MCF 10A (cell line): Measurements from ENCODE around the gene DOP1B. TPM values are rescaled to one million over a fixed set of nuclear protein-coding genes. Genes with fewer than 3 reads are reported as not detected.

ENCODE experiments used
- BruUV-seq: library from RNA; stranded (reverse); fragments of 400-500 nt; replicated peaks from 2 replicates; lab custom pipeline; 2021; lab: Mats Ljungman, UMichigan
- CTCF ChIA-PET: fragments of 300-600 bp; sonication (Branson Sonifier 250); formaldehyde crosslinking; extraction: SDS; loops from one replicate; lab custom pipeline; 2021; ENCODE audit warnings: antibody characterized with exemption, inconsistent platforms; lab: Yijun Ruan, JAX
- POLR2A ChIA-PET: fragments of 300-600, 350-650 bp; sonication (Branson Sonifier 250); formaldehyde crosslinking; extraction: SDS; loops from one replicate; lab custom pipeline; 2020; ENCODE audit warnings: antibody characterized with exemption, inconsistent platforms; lab: Yijun Ruan, JAX
- DNase-seq: peaks from one replicate; pipeline ENCODE4 v3.0.0-alpha.2; 2018; ENCODE audit not compliant: unreplicated experiment
- H3K27ac Mint-ChIP-seq: one replicate; pipeline ENCODE4 v1.8.0; 2022; ENCODE audit warnings: mild to moderate bottlenecking, low read depth, mixed read lengths; ENCODE audit not compliant: unreplicated experiment
- H3K27me3 Mint-ChIP-seq: one replicate; pipeline ENCODE4 v1.8.0; 2022; ENCODE audit warnings: mixed read lengths; ENCODE audit not compliant: insufficient read depth, unreplicated experiment
- H3K36me3 Mint-ChIP-seq: one replicate; pipeline ENCODE4 v1.8.0; 2022; ENCODE audit warnings: mild to moderate bottlenecking, moderate library complexity, mixed read lengths; ENCODE audit not compliant: insufficient read depth, unreplicated experiment
- H3K4me1 Mint-ChIP-seq: one replicate; pipeline ENCODE4 v1.8.0; 2022; ENCODE audit warnings: mixed read lengths; ENCODE audit not compliant: insufficient read depth, unreplicated experiment
- H3K4me3 Mint-ChIP-seq: one replicate; pipeline ENCODE4 v1.8.0; 2022; ENCODE audit warnings: mild to moderate bottlenecking, moderate library complexity, mixed read lengths; ENCODE audit not compliant: unreplicated experiment
- H3K9me3 Mint-ChIP-seq: one replicate; pipeline ENCODE4 v1.8.0; 2022; ENCODE audit warnings: mixed read lengths; ENCODE audit not compliant: unreplicated experiment
- intact Hi-C: fragments of 100-400 bp; cut with micrococcal nuclease; formaldehyde crosslinking; loops from 2 replicates; pipeline ENCODE4 v1.14.1; 2022
- total RNA-seq: library from RNA; stranded (reverse); gene quantifications from 2 replicates; pipeline ENCODE4 v1.2.3, GENCODE V29; 2022
- TF ChIP-seq, protein P1 (sequence below): fragments of 200-600 bp; IDR thresholded peaks from one replicate; pipeline ENCODE4 v1.8.0; 2022; ENCODE audit warnings: antibody characterized with exemption, mild to moderate bottlenecking; ENCODE audit not compliant: unreplicated experiment

The DOP1B gene
- total RNA-seq, 1 experiment from 2014 or later, result 7.6 TPM

DNA sequence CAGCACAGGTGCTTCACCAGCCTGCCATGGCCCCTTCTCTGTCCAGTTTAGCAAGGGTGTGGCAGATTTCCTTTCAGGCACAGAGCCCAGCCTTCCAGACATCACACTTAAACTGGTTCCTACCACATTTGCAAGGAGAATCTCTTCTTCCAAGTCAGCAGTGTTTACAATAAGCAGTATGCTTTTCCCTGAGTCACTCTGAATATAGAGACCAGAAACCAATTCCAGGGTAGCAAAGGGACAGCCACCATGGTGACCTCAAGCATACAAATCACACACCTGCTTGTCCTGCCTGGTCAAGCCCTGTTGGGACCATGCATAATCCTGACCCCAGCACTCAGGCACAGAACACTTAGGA is 30.4 kb upstream of the DOP1B start:
- Mint-ChIP-seq H3K27ac (no peak overlapping the region), H3K9me3 (no peaks in the 10 kb centered on the region), H3K4me3 (no peak overlapping the region), H3K27me3 (no peaks in the 10 kb centered on the region), H3K4me1 (peaks cover 14% of the 10 kb centered on the region), H3K36me3 (peaks cover 8% of the 10 kb centered on the region)
- POLR2A ChIA-PET, result interaction anchor here (2.2 kb wide), 1 partner anchor 10 kb away, joined by 10 read pairs; the partner anchor contains the start of gene CBR3
- TF ChIP-seq, protein P1, sequence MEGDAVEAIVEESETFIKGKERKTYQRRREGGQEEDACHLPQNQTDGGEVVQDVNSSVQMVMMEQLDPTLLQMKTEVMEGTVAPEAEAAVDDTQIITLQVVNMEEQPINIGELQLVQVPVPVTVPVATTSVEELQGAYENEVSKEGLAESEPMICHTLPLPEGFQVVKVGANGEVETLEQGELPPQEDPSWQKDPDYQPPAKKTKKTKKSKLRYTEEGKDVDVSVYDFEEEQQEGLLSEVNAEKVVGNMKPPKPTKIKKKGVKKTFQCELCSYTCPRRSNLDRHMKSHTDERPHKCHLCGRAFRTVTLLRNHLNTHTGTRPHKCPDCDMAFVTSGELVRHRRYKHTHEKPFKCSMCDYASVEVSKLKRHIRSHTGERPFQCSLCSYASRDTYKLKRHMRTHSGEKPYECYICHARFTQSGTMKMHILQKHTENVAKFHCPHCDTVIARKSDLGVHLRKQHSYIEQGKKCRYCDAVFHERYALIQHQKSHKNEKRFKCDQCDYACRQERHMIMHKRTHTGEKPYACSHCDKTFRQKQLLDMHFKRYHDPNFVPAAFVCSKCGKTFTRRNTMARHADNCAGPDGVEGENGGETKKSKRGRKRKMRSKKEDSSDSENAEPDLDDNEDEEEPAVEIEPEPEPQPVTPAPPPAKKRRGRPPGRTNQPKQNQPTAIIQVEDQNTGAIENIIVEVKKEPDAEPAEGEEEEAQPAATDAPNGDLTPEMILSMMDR, result no peak
- no TSS peak for BruUV-seq
- DNase-seq, result peak; percentile 41
- CTCF ChIA-PET, result interaction anchor here (0.5 to 2.7 kb wide), 8 partner anchors 8 to 490 kb away, joined by 3 to 10 read pairs (median 5); partner anchors contain the start of gene CBR1
- intact Hi-C loops, result no loop called here

GRCh38 chr21:36126621-36127110 is 30.0 kb upstream of the DOP1B start:
- Mint-ChIP-seq H3K9me3 (no peaks in the 10 kb centered on the region), H3K4me3 (no peak overlapping the region), H3K36me3 (peaks cover 8% of the 10 kb centered on the region), H3K27me3 (no peaks in the 10 kb centered on the region), H3K4me1 (peaks cover 14% of the 10 kb centered on the region), H3K27ac (no peak overlapping the region)
- BruUV-seq, result no TSS peak
- ChIA-PET CTCF (interaction anchor here (0.5 to 2.7 kb wide), 9 partner anchors 9 to 490 kb away, joined by 3 to 10 read pairs (median 6); partner anchors contain the start of gene CBR1), POLR2A (interaction anchor here (2.2 kb wide), 1 partner anchor 9 kb away, joined by 10 read pairs; the partner anchor contains the start of gene CBR3)
- intact Hi-C loops, result no loop called here
- TF ChIP-seq, protein P1, result no peak
- no peak for DNase-seq

DNA sequence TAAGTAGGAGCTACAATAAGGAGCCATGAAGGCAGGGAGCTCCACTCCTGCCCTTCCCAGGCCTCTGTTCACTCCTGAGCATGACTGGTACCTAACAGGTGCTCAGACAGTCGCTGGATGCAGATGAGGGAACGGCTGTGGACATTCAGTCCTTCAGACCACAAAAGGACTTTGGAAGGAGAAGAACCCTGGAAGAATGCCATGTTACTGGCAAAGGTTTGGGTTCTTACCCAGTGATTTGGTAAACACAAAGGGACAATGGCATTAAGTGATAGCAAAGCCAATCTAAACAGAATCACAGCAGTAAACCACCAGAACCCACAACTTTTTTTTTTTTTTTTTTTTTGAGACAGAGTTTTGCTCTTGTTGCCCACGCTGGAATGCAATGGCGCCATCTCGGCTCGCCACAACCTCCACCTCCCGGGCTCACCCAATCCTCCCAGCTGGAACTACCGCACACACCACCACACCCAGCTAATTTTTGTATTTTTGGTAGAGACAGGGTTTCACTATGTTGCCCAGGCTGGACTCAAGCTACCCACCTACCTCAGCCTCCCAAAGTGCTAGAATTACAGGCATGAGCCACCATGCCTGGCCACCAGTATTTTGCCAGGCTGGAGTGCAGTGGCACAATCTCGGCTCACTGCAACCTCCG is 29.2 kb upstream of the DOP1B start:
- Mint-ChIP-seq H3K27ac (no peak overlapping the region), H3K4me3 (no peak overlapping the region)

GRCh38 chr21:36127977-36128376 is 28.6 kb upstream of the DOP1B start:
- ChIA-PET CTCF (interaction anchor here (1.5 kb wide), 1 partner anchor 193 kb away, joined by 5 read pairs; no protein-coding TSS in a partner anchor), POLR2A (interaction anchor here (2.2 kb wide), 1 partner anchor 8 kb away, joined by 10 read pairs; the partner anchor contains the start of gene CBR3)
- Mint-ChIP-seq H3K4me3 (no peak overlapping the region), H3K27ac (no peak overlapping the region), H3K9me3 (no peaks in the 10 kb centered on the region), H3K4me1 (peaks cover 14% of the 10 kb centered on the region), H3K36me3 (peaks cover 8% of the 10 kb centered on the region), H3K27me3 (no peaks in the 10 kb centered on the region)
- DNase-seq, result no peak
- intact Hi-C loops, result no loop called here
- no TSS peak for BruUV-seq
- TF ChIP-seq, protein P1, result no peak

More for the DNA sequence above, 29.2 kb upstream of the DOP1B start:
- TF ChIP-seq, protein P1, result no peak
- BruUV-seq, result no TSS peak
- H3K4me1 Mint-ChIP-seq, result peaks cover 14% of the 10 kb centered on the region
- H3K27me3 Mint-ChIP-seq, result no peaks in the 10 kb centered on the region
- no peak for DNase-seq
- H3K36me3 Mint-ChIP-seq, result peaks cover 8% of the 10 kb centered on the region
- POLR2A ChIA-PET, result interaction anchor here (2.2 kb wide), 1 partner anchor 8 kb away, joined by 10 read pairs; the partner anchor contains the start of gene CBR3
- H3K9me3 Mint-ChIP-seq, result no peaks in the 10 kb centered on the region
- intact Hi-C loops, result no loop called here
- CTCF ChIA-PET, result interaction anchor here (1.1 to 2.7 kb wide), 7 partner anchors 10 to 194 kb away, joined by 3 to 10 read pairs (median 8); no protein-coding TSS in a partner anchor
